ENCODE data around the gene L3MBTL4. TPM values are rescaled to one million over a fixed set of nuclear protein-coding genes. Genes with fewer than 3 reads are reported as not detected.

The L3MBTL4 gene
- total RNA-seq, 4 donors from 2014 or later: 3.6 to 9.0 (median 5.0) TPM

- H3K36me3 ChIP-seq: no peaks in the 10 kb centered on the region
- no peaks in the 10 kb centered on the region for H3K9me3 ChIP-seq
- intact Hi-C loops (cut with DNase I): no loop called here
- WGBS, 2 donors: 73 to 80% methylated on average over 5 of the region's 5 CpGs
- no peak for DNase-seq
- TF ChIP-seq CTCF (IDR thresholded peaks at IDR 0.05) (no peak), POLR2A (IDR thresholded peaks at IDR 0.05) (no peak)
- no peaks in the 10 kb centered on the region for H3K27me3 ChIP-seq
- no peak overlapping the region for H3K4me3 ChIP-seq
- H3K27ac ChIP-seq: no peak overlapping the region
- peaks cover 0 to 11% (median 0%) of the 10 kb centered on the region in 3 donors for H3K4me1 ChIP-seq
Observed at GRCh38 chr18:6357668-6358067, 57.0 kb downstream of the L3MBTL4 start.

DNA sequence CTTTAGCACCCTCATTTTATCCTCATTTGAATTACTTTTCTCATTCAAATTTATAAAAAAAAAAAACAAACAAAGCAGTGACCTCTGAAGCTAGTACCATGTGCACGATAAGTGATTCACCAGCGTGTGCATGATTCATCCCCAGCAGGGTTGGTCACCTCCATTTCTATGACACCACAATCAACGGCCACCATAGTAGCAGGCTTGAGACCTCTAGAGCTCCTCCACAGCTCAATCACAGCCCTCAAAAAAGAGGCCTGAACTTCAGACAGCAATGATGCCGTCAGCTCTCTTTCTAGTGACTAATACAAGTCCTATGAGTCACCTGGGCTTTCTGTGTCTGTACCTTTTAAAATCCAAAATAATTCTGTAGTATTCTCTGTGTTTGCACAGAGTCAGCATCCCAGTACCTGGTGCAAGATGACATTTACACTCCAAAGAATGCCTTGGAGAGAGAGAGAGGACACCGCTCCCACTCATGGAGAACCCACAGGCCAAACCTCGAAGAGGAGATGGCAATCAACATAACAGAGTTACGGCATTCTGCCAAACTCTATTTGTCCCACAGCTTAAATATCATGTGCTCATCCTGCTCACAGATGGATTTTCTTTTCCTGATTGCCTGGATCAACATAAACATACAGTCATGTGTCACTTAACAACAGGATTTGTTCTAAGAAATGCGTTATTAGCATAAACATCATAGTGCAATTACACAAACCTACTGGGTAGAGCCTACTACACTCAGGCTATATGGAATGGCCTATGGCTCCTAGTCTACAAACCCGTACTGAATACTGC lies 58.7 kb downstream of the L3MBTL4 start:
- intact Hi-C loops (cut with DNase I): no loop called here
- H3K27ac ChIP-seq: no peak overlapping the region
- no peaks in the 10 kb centered on the region for H3K27me3 ChIP-seq
- no peaks in the 10 kb centered on the region for H3K36me3 ChIP-seq
- no peaks in the 10 kb centered on the region for H3K9me3 ChIP-seq
- peaks cover 0 to 11% (median 0%) of the 10 kb centered on the region in 3 donors for H3K4me1 ChIP-seq
- TF ChIP-seq CTCF (IDR thresholded peaks at IDR 0.05) (no peak), POLR2A (IDR thresholded peaks at IDR 0.05) (no peak)
- no peak overlapping the region for H3K4me3 ChIP-seq
- no peak for DNase-seq
- WGBS, 2 donors: 50 to 59% methylated on average over 9 of the region's 9 CpGs

DNA sequence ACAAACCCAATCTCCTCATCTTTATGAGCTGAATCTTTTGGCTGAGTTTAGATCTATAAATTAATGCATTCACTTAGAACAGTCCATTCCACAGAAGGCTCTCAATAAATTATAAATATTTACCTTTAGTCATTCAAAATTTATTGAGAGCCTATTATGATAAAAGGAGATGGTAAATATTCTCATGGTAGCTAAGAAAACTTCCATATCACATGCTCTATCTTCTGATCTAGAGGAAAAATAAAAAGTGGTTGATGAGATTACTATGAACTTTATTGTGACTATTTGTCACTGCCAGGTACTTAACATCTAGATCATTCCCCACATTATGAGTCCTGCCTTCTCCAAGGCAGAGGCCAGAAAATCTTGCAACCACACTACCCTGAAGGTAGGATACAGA lies 62.4 kb downstream of the L3MBTL4 start:
- no peaks in the 10 kb centered on the region for H3K36me3 ChIP-seq
- H3K9me3 ChIP-seq: no peaks in the 10 kb centered on the region
- intact Hi-C loops (cut with DNase I): no loop called here
- H3K27me3 ChIP-seq: no peaks in the 10 kb centered on the region
- TF ChIP-seq POLR2A (IDR thresholded peaks at IDR 0.05): no peak
- TF ChIP-seq CTCF (IDR thresholded peaks at IDR 0.05): no peak
- H3K4me3 ChIP-seq: no peak overlapping the region
- no peak for DNase-seq
- H3K27ac ChIP-seq: no peak overlapping the region
- peaks cover 0 to 11% (median 0%) of the 10 kb centered on the region in 3 donors for H3K4me1 ChIP-seq

DNA sequence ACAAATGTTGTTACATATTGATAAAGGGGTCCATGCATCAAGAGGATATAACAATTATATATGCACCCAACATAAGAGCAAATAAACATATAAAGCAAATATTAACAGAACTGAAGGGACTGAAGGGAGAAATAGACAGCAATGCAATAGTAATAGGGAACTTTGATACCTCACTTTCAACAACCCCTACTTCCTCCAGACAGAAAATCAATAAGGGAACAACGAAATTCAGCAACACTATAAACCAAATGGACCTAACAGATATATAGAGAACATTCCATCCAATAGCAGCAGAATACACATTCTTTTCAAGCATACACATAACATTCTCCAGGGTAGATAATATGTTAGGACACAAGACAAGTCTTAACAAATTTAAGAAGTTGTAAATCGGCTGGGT lies 71.7 kb downstream of the L3MBTL4 start:
- 64 to 83% methylated on average over 2 of the region's 2 CpGs for WGBS, 2 donors
- peaks cover 0 to 7% (median 3%) of the 10 kb centered on the region in 3 donors for H3K9me3 ChIP-seq
- H3K4me1 ChIP-seq: no peaks in the 10 kb centered on the region
- H3K4me3 ChIP-seq: no peak overlapping the region
- H3K36me3 ChIP-seq: no peaks in the 10 kb centered on the region
- H3K27me3 ChIP-seq: no peaks in the 10 kb centered on the region
- intact Hi-C loops (cut with DNase I): no loop called here
- H3K27ac ChIP-seq: no peak overlapping the region
- no peak for DNase-seq
- no peak for TF ChIP-seq POLR2A (IDR thresholded peaks at IDR 0.05)
- no peak for TF ChIP-seq CTCF (IDR thresholded peaks at IDR 0.05)

GRCh38 chr18:6341709-6342108 lies 73.0 kb downstream of the L3MBTL4 start:
- H3K27me3 ChIP-seq: no peaks in the 10 kb centered on the region
- intact Hi-C loops (cut with DNase I): no loop called here
- no peaks in the 10 kb centered on the region for H3K36me3 ChIP-seq
- peaks cover 0 to 7% (median 3%) of the 10 kb centered on the region in 3 donors for H3K9me3 ChIP-seq
- no peaks in the 10 kb centered on the region for H3K4me1 ChIP-seq
- no peak overlapping the region for H3K27ac ChIP-seq
- TF ChIP-seq POLR2A (IDR thresholded peaks at IDR 0.05) (no peak), CTCF (IDR thresholded peaks at IDR 0.05) (no peak)
- DNase-seq: no peak
- no peak overlapping the region for H3K4me3 ChIP-seq

Data from esophagus squamous epithelium (tissue), 5 donors.